Stimulated activated CD4-positive, alpha-beta T cell treated with anti-CD3 and anti-CD28 coated beads, Interleukin-2, amount 100 ng/mL, for 48 hours (primary cell): ENCODE results near the gene BTBD1.

ENCODE experiments used
- DNase-seq, 2 donors: peaks; one replicate each; pipeline ENCODE4 v3.0.0-alpha.2; 2020

The BTBD1 gene

DNA sequence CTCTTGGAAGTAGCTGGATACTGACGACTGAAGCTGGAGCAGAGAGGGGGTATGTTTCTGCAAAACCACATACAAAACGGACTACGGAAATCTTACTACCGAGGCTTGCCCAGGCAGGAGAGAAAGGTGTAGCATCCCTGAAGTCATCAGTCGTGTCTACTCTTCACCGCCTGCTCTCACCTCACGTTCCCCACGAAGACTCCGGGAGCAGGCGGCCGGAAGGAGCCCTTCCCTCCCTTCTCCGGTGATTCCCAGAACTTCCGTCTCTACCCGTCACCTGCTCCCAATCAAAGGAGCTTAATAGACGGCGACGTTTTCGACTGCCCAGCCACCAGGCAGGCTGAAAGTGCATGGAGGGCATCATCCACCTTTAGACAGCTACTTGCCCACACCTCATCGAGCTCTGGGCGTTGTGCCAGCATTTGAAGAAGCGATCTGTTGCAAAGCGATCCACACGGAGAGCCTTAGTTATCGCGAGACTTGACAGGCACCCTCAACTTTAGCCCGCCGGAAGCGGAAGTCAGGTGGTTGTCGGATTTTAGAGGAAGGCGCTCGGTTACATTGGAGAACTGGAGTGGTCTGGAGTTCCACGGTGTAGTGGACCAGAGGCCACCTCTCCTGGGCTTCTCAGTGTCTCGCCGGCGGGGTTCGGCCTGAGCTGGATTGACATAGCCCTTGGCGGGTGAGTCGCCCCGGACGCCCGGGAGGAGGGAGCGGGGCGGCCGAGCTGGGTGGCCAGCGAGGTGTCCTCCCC lies 81.2 kb downstream of the BTBD1 start, which contains the start of gene RAMAC:
Gene RAMAC, plus strand, starts transcription at position 523 of the 754 bp plus-strand sequence. CDS start 2,809 bp downstream, outside the sequence.
- DNase-seq = peak; percentile 82 to 83

DNA sequence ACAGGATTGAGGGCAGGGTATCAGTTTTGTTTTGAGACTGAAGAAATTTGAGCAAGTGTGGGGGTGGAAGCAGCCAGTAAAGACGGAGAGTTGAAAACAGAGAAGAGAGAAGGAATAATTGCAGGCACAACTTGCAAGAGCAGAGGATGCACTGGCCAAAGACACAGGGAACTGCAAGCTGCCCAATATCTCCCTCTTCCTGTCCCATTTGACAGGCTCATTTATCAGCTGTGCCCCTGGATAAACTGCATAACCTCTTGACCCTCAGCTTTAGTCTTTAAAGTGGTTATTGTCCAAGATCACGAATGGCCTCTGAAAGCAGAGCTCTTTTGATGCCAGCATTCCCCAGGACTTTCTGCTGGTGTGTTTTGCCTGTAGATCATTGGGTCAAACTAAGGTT lies 86.1 kb downstream of the BTBD1 start:
- no peak for DNase-seq

DNA sequence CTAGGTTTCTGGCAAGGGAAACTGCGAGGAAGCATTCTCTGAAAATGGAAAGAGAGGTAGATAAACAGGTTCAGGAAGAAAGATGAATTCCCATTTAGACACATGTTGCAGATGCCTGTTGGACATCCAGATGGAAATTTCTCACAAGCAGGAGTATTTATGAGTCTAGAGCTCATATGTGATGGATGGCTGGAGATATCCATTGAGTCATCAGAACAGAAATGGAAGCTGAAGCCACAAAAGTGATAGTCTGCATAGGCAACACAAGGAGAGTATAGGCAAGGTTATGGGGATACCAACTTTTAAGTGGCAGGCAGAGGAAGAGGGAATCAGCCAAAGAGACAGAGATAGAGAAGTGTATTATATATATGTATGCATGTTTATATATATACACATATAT lies 87.3 kb downstream of the BTBD1 start:
- no peak for DNase-seq

DNA sequence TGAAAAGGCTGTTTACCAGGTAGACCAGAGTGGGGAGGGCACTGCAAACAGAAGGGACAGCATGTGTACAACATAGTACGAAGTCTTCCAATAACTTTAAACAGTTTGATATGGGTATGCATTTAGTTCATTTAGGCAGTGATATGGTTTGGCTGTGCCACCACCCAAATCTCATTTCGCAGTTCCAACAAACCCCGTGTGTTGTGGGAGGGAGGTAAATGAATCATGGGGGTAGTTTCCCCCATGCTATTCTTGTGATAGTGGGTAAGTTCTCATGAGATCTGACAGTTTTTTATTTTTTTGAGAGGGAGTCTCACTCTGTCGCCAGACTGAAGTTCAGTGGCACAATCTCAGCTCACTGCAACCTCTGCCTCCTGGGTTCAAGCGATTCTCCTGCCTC lies 88.6 kb downstream of the BTBD1 start:
- no peak for DNase-seq

DNA sequence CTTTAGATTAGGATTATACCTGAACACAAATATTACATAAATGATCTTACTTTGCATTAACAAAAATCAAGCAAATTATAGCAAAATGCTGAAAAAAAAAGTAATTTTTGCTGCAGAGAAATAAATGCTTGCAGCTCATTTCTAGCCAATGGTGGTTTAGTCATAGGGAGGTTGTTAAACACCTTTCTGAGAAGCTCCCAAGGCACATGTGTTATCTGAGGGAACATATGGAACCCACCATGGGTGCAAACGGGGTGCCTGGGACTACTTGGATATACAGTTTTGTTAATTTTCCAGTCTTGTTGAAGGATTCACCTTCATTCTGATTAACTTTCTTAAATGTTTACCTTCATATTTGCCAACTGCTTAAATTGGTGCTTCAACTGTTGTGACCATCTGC lies 90.0 kb downstream of the BTBD1 start:
- no peak for DNase-seq

DNA sequence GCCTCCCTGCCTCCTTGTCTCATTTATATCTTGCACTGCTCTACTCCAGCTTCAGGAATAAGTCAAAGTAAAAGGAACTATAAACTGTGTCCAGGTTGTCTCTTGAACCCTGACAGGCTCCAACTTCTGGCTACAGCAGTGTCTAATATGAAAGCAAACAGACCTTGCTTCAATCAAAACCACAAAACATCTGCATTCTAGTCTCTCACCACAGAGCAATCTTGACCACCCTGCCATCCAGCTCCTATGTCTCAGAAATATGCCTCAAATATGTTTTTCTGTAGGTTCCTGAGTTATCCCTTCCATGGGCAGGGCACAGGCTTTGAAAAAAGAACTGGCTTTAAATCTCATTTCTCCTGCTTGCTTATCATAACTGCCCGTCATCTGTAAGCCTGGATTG lies 94.1 kb downstream of the BTBD1 start:
- DNase-seq = no peak

DNA sequence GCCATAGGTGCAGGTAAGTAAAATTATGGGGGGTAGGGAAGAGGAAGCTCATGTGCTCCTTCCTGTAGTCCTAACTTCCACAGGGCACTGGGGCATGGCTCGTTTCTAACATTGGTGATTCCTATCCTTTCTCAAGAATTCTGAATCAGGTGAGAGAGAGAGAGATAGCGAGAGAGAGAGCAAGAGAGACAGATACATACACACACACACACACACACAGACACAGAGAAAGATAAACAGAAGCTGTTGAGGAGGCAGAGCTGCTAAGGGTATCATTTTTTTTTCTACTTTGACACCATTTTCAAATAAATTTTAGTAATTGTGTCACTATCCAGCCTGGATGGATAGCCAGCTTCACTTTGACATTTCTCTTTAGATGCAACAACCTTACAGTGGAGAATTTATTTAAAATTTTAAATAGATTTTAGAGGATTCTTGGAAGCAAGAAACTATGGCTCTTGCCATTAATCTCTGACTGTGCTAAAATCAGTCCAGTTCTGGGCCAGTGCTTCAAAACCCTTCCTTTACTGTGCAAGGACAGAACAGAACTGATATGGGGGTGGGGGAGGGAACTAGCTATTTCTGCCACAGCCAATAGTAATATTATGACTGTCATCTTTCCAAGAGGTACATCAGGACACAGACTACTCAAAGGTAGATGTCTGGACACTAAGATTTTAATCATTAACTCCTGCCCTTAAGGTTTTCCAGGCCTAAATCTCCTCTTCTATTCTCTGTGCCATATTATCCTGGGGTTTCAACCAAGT lies 95.7 kb downstream of the BTBD1 start:
- DNase-seq = no peak

DNA sequence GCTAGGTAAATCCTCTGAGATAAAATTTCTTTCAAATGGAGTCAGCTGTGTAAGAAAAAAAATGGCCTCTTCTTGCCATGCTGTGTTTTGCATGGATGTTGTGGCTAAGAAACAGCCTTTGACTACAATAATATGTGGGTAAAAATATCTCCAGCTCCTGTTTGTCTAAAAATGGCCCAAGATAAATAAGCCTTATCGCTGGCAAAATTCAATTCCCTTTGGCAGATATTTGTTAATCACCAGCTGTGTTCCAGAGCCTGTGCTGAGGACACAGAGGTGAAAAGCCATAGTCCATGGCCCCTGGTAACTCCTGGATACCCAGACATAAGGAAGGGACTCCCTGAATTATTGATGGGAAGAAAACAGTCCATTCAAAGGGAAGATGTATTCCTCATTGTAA lies 96.4 kb downstream of the BTBD1 start:
- DNase-seq = no peak

DNA sequence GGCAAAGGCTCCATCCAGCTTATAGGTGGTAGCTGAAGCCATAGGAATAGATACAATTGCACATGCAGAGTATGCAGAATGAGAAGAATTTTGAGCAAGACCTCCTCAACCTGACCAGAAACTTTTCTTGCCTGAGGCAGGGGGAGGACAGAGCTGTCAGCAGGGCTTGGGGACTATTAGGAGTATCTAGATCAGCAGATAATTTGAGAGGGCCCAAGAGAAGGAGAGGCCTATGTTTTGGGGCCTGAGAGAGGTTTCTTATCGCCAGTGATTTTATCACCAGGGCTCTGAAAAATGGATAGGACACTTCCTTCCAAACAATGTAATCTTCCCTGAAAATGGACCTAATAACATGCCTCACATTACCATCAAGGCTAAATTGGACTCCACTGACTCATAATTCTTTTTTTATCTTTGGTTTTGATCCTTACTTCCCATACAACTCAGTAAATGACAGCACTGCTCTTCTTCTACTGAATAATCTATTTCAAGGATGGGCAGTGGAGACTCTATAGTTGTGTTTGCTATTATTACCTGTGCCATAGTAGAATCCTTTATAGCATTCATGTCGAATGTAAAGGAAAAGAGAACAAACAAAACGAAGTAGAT lies 96.9 kb downstream of the BTBD1 start:
- DNase-seq = no peak

DNA sequence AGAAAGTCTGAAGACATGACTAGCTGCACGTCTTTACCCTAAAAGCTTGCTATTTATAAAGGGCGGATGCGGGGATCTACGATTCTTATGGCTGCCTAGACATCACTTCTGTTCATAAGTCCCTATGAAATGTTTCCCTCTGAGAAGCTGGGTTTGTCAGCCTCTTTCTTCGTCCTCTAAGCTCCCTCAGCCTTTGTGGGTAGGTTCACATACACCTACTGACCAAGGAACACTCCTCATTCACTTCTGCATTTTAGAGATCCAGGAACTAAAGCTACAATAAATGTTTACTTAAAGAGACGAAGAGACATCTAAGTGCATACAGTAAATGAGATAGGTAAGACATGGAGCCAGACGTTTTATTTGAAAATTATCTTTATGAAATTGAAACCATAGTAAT lies 97.7 kb downstream of the BTBD1 start:
- no peak for DNase-seq

DNA sequence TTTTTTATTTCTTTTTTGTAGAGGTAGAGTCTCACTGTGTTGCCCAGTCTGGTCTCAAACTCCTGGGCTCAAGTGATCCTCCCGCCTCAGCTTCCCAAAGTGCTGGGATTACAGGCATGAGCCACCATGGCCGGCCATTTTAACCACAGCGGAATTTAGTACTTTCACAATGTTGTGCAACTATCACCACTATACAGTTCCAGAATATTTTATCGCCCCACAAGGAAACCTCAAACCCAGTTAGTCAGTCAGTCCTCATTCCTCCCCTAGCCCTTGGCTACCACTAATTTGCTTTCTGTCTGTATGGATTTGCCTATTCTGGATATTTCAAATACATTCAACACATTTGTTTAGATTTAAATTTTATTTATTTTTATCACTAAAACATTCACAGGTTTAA lies 99.0 kb downstream of the BTBD1 start:
- no peak for DNase-seq

DNA sequence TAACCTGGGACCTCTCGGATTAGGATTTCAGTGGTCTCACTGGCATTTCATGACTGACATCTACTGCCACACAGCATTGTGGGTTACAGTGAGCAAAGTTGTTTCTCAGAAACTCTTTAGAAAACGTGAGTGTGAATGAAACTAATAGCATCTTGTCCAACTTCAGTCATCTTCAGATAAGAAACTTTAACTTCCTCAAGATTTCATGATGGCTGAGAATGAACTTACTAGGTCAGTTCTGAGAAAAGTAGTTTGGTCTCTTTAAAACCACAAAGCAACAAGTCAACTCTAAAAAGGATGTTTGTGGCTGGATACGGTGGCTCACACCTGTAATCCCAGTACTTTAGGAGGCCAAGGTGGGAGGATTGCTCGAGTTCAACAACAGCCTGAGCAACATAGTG lies 100.4 kb downstream of the BTBD1 start:
- DNase-seq = no peak
